Endometrium (tissue), 2 donors: ENCODE measurements around the gene LILRA6.
"Not testable (repeated sequence)": the region's sequence is repeated elsewhere in the genome, so short reads cannot be mapped to it uniquely, and the experiment has no call there.

Source experiments
- FAIRE-seq: peaks from 2 replicates; lab custom pipeline; 2012; peaks lifted over from hg19 to GRCh38; lab: Jason Lieb, UNC
- donor health status: control.
- donor health status: control.

Gene LILRA6

GRCh38 chr19:54262470-54262869, 19.9 kb upstream of the LILRA6 start:
- FAIRE-seq = no peak

GRCh38 chr19:54262066-54262465, 19.5 kb upstream of the LILRA6 start:
- FAIRE-seq = no peak

DNA sequence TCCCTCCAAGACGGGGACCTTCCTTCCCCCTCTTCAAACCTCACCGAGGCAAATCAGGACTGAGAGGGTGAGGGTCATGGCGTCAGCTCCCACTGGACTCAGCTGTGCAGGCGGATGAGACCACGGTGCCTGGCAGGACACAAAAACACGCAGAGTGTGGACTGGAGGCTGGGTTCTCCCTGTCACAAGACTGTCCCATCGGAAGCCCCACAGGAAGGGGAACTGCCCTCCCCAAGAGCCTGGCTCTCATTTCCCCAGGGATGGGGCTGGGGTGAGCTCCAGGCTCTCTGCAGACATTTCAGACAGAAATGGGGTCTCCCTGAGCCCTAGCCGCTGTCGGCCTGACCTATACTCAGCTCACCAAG, 14.5 kb upstream of the LILRA6 start, which contains the start of gene LILRB5:
LILRB5 (minus strand) TSS at position 158 of the 365 bp plus-strand sequence; CDS start at position 78, 80 bp downstream.
- FAIRE-seq = no peak

DNA sequence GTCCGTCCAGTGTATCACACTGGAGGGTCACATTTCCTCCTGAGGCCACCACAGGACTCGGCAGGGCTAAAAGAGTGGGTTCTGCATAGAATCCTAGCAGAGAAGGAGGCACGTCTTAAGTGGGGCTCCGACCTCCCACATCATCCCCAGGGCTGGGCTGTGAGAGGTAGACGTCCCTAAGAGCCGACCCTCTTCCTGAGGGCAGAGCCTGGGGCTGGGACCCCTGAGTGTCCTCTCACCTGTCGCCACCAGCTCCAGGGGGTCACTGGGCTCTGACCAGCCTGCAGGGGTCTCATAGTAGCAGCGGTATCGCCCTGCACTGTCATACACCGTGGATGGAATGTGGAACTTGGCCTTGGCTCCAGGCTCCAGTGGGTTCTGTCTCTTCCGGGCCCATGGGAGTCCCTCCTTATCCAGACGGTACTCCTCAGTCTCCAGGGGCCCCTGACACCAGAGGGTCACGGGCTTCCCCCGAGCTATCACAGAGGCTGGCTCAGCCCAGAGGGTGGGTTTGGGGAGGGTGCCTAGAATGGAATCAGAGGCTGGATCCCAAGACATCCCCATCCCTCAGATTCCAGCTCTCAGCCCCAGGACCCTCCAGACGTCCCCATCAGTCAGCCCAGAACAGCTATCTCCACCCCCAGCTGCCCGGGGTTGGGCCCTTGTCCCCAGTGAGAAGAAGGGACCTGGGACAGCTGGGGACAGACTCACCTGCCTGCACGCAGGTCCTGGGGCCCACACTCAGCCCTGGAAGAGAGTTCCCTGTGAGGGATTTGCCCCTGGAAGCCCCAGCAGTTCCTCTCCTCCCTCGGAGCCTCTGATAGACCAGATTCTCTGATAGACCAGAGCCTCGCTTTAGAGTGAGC, 13.9 kb upstream of the LILRA6 start:
- no peak for FAIRE-seq

GRCh38 chr19:54255105-54255775, 12.7 kb upstream of the LILRA6 start:
- FAIRE-seq = no peak

DNA sequence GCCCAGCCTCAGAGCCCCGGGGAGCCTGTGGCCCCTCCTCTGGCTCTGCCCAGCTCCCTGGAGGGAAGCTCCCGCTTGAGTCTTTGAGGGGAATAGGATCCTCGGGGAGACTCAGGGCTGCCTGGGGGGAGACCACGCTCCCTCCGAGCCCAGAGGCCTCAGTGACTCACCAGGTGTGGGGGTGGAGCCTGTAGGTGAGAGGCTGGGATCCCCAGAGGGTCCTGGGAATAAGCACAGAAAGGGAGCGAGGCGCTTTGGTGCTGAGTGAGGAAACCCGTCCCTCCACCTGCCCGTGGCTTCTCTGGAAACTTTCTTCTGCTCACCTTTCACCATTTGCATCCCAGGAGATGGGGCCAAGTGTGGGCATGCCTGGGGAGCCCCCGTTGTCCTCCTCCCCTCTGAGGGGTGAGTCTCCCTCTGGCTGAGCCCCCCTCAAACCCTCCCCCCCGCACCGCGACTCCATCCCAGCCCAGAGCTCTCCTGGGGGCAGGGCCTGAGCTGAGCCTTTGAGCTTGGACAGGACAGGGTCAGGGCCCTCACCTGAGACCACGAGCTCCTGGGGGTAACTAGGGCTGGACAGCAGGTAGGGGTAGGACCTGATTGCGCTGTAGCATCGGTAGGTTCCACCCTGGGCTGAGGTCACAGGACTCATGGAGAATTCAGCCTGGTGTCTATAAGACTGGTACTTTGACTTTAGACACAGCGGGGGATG, 11.8 kb upstream of the LILRA6 start:
- no peak for FAIRE-seq

DNA sequence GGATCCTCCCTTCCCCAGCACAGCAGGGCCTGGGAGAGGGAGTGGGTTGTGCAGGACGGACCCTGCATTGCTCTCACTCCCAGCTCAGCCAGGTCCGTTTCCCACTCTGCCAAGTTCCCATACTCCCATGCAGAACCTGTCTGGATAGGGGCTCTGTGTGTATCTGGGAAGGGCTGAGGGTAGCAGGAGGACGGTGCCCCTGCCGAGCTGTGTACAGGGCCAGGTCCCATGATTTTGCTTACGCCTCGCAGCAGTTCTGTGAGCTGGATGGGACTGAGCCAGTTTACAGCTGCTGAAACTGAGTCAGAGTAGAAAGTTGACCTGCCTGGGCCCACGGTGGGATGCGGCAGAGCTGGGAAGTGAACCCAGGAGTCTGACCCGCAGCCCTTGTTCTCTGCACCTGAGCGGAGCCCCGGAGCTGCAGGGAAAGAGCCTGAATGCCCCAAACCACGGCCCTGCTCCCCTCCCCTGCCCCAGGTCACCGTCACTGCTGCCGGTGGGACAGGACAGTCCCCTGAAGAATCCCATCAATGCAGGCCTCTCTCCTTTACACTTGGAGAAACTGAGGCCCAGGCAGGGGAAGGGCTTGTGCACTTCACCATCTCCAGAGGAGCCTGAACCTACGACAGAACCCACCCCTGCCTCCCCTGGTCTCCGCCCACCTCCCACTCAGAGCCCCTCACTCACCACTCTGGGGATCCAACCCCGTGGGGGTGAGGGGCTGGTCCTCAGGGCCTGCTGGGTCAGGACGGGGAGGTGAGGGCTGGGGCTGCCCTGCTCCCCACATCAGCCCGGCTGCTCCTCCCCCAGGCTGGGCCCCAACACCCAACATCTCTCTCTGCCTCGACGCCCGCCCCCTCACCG, 11.0 kb upstream of the LILRA6 start:
- FAIRE-seq = no peak

DNA sequence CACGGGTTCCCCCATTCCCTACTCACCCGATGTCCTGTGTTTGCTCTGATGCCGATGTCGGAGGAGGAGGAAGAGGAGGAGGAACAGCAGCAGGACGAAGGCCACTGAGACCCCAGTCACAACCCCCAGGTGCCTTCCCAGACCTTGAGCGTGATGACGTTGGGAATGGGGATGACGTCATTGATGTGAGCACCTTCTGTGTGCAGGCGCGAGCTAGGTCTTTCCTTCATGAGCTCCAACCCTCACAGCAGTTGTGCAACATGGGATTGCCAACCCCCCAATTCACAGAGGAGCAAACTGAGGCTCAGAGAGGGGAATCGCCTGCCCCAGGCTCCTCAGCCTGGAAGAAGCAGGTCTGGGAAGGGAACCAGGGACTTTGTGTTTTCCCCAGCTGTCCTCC, 10.3 kb upstream of the LILRA6 start:
- no peak for FAIRE-seq

- FAIRE-seq = no peak
These were observed 9.7 kb upstream of the LILRA6 start for GRCh38 chr19:54252243-54252642.

- no peak for FAIRE-seq
These were observed 5.5 kb upstream of the LILRA6 start for GRCh38 chr19:54248016-54248601.

GRCh38 chr19:54247106-54247930, 4.7 kb upstream of the LILRA6 start:
- no peak for FAIRE-seq

GRCh38 chr19:54245936-54246335, 3.3 kb upstream of the LILRA6 start:
- FAIRE-seq = no peak

GRCh38 chr19:54243809-54244208, 1.2 kb upstream of the LILRA6 start:
- FAIRE-seq = not testable (repeated sequence)

- not testable (repeated sequence) for FAIRE-seq
These were observed 356 bp downstream of the LILRA6 start for GRCh38 chr19:54242234-54242633.

DNA sequence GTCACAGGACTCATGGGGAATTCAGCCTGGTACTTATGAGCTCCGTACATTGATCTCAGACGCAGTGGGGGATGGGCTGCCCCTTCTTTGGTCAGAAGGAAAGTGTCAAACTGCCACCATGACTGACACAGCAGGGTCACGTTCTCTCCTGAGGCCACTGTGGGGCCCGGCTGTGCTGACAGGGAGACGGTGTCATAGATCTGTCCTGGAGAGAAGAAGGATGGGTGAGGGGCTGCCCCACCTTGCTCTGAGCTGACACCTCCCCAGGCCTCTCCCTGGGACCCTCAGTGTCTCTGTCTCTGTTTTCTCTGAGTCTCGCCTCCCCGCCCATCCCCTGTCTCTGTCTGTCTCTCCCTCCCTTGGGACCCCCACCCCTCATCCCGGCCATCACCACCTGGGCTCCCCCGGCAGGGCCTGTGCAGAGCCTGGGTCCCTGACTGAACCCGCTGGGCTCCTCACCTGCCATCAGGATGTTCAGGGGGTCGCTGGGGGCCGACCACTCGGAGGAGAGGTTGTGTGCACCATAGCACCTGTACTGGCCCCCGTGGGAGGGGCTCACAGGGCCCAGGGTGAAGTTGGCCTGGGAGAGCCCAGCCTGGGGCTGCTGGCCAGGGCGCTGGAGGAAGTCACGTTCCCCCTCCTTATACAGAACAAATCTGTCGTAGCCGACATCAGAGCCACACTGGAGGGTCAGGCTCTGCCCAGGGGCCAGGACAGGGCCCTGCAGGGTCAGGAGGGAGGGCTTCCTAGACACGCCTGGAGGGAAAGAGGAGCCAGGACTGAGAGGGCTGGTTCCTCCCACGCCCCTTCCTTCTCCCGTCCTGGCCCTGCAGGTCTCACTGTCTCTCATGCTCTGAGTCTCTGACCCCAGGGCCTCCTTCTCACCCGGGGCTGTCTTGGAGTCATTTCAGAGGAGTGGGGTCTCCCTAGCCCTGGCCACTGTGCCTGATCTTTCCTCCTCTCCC, 1.9 kb downstream of the LILRA6 start:
- not testable (repeated sequence) for FAIRE-seq

DNA sequence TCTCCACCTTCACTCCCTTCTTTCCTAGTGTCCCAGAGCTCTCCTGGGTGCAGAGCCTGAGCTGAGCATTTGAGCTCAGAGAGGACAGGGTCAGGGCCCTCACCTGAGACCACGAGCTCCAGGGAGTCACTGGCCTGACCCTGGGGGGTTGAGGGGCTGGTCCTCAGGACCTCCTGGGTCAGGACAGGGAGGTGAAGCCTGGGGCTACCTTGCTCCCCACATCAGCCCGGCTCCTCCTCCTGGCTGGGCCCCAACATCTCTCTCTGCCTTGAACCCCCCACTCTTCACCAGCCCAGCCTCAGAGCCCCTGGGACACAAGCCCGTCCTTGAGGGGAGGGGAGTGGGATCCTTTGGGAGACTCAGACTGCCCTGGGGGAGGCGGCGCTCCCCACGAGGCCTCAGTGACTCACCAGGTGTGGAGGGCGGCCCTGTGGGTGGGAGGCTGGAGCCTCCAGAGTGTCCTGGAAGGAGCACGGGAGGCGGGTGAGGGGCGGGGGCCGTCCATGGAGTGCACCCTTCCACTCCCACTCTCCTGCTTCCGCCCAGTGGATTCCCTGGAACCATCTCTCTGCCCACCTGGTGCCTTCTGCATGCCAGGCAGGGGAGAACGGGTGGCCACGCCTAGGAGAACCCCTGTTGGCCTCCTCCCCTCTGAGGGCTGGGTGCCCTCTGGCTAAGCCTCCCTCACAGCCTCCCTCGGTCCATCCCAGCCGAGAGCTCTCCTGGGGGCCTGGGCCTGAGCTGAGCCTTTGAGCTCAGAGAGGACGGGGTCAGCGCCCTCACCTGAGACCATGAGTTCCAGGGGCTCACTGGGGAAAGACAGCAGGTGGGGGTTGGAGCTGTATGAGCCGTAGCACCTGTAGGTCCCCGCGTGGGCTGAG, 2.9 kb downstream of the LILRA6 start:
- FAIRE-seq = not testable (repeated sequence)

GRCh38 chr19:54233941-54234340, 8.6 kb downstream of the LILRA6 start:
- no peak for FAIRE-seq
